HCT116 (cell line): ENCODE data around the gene FAM98A.

Source experiments
- EZH2phosphoT487 ChIP-seq: fragments of 200-600 bp; IDR thresholded peaks from 2 replicates; pipeline ENCODE4 v1.6.1; 2018; ENCODE audit warnings: antibody characterized with exemption, borderline replicate concordance
- SP1 ChIP-seq: IDR thresholded peaks from 2 replicates; pipeline ENCODE4 v1.6.1; 2012; ENCODE audit warnings: low read depth
- TF ChIP-seq, protein P1 (sequence below), 3 experiments: fragments of 200-600 bp in 1 of 3; sonication (generic) in 1 of 3; IDR thresholded peaks in 2 of 3; conservative IDR thresholded peaks in 1 of 3; 2 replicates each; pipeline ENCODE4 v1.5.1; 2012 to 2017; ENCODE audit warnings: low read depth in 2 of 3, low read length in 2 of 3, antibody characterized with exemption in 1 of 3, borderline replicate concordance in 1 of 3, control low read depth in 1 of 3, mild to moderate bottlenecking in 1 of 3, mixed read lengths in 1 of 3, mixed run types in 1 of 3, moderate library complexity in 1 of 3; ENCODE audit not compliant: insufficient read depth in 1 of 3

DNA sequence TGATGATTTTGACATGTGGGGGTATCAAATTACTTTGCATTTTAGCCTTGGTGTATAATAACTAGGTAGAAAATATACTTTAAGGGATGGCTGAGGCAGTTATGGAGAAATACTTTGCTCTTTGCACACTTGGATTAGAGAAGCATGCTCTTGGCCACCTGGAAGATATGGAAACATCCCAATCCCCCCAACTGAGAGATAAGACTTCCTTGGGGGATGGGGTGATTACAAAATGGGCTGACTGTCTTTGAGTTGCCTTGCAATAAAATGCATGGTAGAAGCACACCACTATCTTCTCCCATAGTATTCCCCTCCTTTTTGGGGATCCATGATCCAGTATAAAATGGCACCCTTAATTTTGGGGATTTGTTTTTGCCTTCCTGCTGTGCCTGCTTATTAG is 15.1 kb upstream of the FAM98A start:
- TF ChIP-seq SP1, result no peak
- TF ChIP-seq, protein P1, sequence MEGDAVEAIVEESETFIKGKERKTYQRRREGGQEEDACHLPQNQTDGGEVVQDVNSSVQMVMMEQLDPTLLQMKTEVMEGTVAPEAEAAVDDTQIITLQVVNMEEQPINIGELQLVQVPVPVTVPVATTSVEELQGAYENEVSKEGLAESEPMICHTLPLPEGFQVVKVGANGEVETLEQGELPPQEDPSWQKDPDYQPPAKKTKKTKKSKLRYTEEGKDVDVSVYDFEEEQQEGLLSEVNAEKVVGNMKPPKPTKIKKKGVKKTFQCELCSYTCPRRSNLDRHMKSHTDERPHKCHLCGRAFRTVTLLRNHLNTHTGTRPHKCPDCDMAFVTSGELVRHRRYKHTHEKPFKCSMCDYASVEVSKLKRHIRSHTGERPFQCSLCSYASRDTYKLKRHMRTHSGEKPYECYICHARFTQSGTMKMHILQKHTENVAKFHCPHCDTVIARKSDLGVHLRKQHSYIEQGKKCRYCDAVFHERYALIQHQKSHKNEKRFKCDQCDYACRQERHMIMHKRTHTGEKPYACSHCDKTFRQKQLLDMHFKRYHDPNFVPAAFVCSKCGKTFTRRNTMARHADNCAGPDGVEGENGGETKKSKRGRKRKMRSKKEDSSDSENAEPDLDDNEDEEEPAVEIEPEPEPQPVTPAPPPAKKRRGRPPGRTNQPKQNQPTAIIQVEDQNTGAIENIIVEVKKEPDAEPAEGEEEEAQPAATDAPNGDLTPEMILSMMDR (IDR thresholded peaks at IDR 0.05 in 2 of 3, conservative IDR thresholded peaks at IDR 0.05 in 1 of 3; ENCODE audit: borderline replicate concordance in 1 of 3, insufficient read depth in 1 of 3, low read depth in 2 of 3, low read length in 2 of 3), result no peak
- TF ChIP-seq EZH2phosphoT487, result no peak
